ENCODE data around the gene SMIM26.

Gene SMIM26

GRCh38 chr20:18585134-18585533 is 17.9 kb downstream of the SMIM26 start:
- DNase-seq, result no peak

- DNase-seq, result peak; percentile 74
Observed at GRCh38 chr20:18587665-18588573, 20.7 kb downstream of the SMIM26 start, which contains the start of gene DTD1. Gene DTD1 (plus strand): TSS chr20:18588054. CDS start chr20:18588073, 19 bp downstream.

- no peak for DNase-seq
Observed at GRCh38 chr20:18588574-18588933, 21.3 kb downstream of the SMIM26 start.

GRCh38 chr20:18589941-18590674 is 22.9 kb downstream of the SMIM26 start:
- DNase-seq, result no peak

- no peak for DNase-seq
Observed at GRCh38 chr20:18596270-18596669, 29.0 kb downstream of the SMIM26 start.

- no peak for DNase-seq
Observed at GRCh38 chr20:18609741-18610140, 42.5 kb downstream of the SMIM26 start.

- DNase-seq, result peak; percentile 82
Observed at GRCh38 chr20:18611492-18611891, 44.3 kb downstream of the SMIM26 start.

GRCh38 chr20:18613553-18613952 is 46.3 kb downstream of the SMIM26 start:
- DNase-seq, result no peak

GRCh38 chr20:18614244-18614643 is 47.0 kb downstream of the SMIM26 start:
- no peak for DNase-seq

- no peak for DNase-seq
Observed at GRCh38 chr20:18615020-18615650, 47.9 kb downstream of the SMIM26 start.

All from MV-4-11 (cell line).